SK-MEL-5 (cell line): ENCODE measurements around the gene PAF1. TPM values are rescaled to one million over a fixed set of nuclear protein-coding genes. Genes with fewer than 3 reads are reported as not detected.

ENCODE experiments used
- DNase-seq: peaks from one replicate; pipeline ENCODE4 v3.0.0-alpha.2; 2016; ENCODE audit warnings: low read depth, low spot score
- in situ Hi-C: cut with HindIII; loops from 2 replicates; pipeline ENCODE4 v1.10.0; 2016; ENCODE audit warnings: low sequenced_read_pairs, high pct_unique_total_duplicates, low pct_unique_long_range_greater_than_20kb
- total RNA-seq: library from RNA; depleted of rRNA; stranded (reverse); fragments of >200 nt; shearing (Covaris generic); gene quantifications from 2 replicates; pipeline ENCODE4 v1.2.3, GENCODE V29; 2014

Gene PAF1
- total RNA-seq, 1 experiment from 2014 or later: 21.3 TPM

DNA sequence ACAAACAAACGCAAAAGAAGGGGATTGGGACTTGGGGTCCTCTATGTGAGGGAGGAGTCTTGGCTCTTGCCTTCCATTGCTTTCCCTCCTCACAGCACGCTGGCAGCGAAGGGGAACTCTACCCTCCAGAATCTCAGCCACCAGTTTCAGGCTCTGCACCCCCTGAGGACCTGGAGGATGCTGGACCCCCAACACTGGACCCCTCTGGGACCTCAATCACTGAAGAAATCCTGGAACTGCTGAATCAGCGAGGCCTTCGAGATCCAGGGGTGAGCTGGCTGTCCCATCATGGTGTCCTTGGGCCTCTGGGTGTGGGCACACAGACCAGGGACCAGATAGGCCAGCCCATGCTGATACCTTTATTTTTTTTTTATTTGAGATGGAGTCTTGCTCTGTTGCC, 31.1 kb upstream of the PAF1 start:
- in situ Hi-C loops: no loop called here
- DNase-seq: no peak

DNA sequence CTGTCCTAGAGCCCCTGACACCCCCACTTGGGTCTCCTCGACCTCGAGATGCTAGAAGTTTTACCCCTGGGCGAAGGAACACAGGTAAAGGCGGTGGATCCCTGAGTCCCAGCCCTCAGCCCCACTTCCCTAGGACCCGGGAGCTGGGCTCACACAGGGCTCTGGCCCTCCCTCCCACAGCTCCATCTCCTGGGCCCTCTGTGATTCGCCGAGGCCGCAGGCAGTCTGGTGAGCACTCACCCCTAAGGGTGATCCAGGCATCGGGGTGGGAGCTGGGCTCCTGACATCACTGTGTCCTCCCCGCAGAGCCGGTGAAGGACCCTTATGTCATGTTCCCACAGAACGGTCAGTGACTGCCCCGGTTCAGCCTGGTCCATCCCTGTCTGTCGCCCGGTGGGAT, 29.9 kb upstream of the PAF1 start:
- in situ Hi-C loops: no loop called here
- no peak for DNase-seq

GRCh38 chr19:39419003-39419402, 28.1 kb upstream of the PAF1 start:
- in situ Hi-C loops: no loop called here
- no peak for DNase-seq

DNA sequence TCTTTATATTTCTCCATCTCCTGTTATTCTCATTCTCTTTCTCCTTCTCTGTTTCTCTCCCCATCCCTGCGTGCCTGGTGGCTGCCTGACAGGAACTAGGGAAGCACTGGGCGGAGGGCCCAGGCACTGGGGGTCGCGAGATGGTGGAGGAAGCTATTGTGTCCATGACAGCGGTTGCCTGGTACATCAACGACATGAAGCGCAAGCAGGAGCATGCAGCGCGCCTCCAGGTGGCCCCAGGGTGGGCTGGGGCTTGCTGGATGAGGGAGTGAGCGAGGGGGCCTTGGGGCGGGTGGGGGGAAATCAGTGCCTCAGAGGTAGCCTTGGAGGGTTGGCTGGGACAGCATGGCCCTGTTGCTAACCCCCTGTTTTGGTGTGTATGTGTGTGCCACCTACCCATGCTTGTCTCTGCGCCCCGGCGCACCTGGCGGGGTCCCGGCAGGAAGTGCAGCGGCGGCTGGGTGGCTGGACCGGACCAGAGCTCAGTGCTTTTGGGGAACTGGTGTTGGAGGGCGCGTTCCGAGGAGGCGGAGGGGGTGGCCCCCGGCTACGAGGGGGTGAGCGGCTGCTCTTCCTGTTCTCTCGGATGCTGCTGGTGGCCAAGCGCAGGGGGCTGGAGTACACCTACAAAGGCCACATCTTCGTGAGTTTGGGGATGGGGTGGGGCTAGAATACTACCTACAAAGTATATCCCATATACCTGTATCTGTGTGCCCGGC, 26.7 kb upstream of the PAF1 start:
- in situ Hi-C loops: no loop called here

GRCh38 chr19:39416152-39417120, 25.5 kb upstream of the PAF1 start:
- in situ Hi-C loops: no loop called here
- DNase-seq: no peak

More for the DNA sequence above, 26.7 kb upstream of the PAF1 start:
- DNase-seq: no peak

DNA sequence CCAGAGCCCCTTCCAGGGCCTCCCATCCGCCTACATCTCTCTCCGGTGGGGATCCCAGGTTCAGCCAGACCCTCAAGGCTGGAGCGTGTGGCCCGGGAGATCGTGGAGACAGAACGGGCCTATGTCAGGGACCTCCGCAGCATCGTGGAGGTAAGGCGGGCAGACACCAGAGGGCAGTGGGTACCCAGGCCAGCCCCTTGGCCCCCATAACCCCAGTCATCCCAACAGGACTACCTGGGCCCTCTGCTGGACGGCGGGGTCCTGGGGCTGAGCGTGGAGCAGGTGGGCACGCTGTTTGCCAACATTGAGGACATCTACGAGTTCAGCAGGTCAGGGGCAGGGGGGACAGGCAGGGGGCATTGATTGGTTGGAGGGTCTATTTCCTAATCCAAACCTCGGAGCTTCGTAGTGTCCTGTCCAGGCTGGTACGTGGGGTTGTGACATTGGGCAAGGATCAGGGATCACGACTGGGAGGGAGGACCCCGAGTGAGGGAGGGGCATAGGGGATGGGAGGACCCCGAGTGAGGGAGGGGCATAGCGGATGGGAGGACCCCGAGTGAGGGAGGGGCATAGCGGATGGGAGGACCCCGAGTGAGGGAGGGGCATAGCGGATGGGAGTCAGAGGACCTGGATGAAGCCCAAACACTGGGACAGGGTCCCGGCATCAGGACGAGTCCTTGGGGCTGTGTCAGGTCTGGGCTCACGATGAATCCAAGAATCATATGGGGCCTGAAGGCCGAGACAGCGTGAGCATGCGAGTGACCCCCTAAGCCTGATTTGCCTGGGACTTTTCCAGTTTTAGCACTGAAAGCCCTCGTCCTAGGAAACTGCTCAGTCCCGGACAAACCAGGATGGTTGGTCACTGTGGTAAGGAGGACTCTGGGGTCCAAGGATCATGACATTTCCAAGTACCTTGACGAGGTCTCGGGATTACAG, 24.5 kb upstream of the PAF1 start:
- no peak for DNase-seq
- in situ Hi-C loops: no loop called here

DNA sequence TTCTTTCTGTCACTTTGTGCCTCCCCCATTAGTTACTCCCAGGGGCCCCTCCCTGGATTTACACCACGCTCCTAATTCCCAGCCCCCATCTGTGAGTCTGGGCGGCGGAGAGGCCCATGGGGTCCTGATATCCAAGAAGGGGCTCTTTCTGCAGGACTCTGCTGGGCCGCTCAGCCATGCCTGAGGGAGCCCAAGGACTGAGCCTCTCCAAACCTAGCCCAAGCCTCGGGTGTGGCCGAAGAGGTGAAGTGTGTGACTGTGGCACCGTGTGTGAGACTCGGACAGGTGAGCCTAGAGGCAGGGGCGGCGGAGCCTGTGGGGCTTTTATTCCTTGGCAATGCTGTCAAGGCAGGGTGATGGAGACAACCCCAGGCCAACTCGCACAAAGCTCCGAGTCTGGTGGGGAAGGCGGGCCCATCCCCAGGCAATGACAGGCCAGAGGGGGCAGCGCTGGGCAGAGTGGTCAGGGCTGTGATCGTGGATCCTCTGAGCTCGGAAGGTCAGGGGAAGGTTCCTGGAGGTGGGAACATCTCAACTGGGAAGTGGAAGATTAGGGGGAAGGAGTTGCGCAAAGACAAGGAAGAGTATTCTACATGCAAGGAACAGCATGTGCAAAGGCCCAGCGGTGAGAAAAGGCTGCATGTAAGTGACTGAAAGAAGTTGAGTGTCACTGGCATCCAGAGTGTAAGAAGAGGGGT, 23.2 kb upstream of the PAF1 start:
- in situ Hi-C loops: no loop called here
- no peak for DNase-seq

DNA sequence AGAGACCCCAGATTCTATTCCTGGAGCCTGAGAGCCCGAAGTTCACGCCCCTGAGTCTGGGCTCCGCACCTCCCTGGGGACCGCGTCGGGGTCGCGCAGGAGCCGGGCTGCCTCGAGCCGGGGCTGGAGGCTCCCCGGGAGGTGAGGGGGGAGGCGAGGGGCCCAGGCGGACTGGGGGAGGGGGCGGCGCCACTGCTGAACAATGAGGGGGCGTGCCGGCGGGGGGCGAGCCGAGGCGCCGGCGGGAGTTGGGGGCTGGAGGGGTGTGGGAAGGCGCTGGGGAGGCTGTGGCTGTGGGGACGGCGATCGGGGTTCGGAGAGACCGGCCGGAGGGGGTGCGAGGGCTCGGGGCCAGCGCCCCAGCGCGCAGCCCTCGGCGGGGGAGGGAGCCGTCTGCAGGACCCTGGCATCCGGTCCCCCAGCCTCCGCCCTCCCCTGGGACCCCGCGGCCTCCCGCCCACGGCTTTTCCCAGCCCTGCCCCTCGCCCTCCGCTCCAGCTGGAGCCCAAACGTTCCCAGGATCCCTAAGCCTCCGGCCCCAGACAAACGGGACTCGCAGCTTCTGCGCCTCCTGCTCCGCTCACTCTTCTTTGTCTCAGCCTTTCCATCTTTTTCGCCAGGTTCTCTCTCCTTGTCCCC, 22.5 kb upstream of the PAF1 start:
- in situ Hi-C loops: no loop called here

GRCh38 chr19:39412867-39413271, 22.0 kb upstream of the PAF1 start:
- DNase-seq: no peak
- in situ Hi-C loops: no loop called here

More for the DNA sequence above, 22.5 kb upstream of the PAF1 start:
- DNase-seq: no peak

DNA sequence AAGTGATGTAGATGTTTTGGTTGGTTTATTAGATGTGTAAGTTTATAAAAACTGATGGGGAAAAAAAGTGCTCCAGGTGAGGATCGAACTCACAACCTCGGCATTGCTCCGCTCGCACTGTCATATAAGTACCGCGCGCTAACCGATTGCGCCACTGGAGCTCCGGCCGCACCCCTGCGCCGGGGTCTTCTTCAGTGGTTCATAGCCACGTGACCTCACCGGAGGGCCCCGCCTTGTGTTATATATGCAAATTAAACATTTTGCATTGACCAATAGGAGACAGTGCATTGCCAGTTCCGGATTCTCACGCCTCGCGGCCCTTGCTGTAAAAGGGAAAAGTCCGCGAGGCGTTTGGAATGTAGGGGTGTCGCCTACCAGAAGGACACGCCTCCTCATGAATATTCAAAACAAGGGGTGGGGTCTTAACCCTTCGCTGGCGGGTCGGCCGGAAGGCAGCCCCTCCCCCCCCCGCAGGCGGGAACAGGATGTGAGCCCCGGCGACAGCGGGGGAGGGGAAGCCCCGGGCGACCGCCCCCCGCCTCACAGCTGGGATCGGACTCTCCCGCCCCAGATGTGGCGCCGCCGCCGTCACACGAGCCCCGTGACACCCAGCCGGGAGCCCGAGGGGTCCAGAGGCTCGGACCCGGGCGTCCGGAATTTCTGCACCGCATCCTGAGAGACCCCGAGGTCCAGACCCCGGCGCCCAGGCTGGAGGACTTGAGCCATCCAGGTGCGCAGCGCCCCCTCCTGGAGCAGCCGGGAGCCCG, 21.4 kb upstream of the PAF1 start, which contains the start of gene PLEKHG2:
Gene PLEKHG2 (plus strand): TSS at position 570 of the 767 bp plus-strand sequence. CDS start 1,418 bp downstream, outside the sequence.
- in situ Hi-C loops: no loop called here
- peak; percentile 99 for DNase-seq

DNA sequence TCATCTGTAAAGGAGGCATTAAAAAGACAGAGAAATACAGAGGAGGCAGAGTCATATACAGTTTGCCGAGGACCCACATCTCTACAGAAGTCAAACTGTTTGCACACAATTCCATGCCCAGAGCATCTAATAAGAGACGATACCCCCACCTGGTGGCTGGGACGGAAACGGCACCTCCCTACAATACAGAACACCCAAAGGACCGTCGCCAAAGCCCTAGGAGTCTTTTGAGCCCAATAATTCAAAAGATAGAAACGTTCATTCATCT, 20.9 kb upstream of the PAF1 start:
- in situ Hi-C loops: no loop called here
- peak; percentile 91 for DNase-seq

GRCh38 chr19:39411081-39411831, 20.4 kb upstream of the PAF1 start:
- in situ Hi-C loops: no loop called here
- DNase-seq: no peak

DNA sequence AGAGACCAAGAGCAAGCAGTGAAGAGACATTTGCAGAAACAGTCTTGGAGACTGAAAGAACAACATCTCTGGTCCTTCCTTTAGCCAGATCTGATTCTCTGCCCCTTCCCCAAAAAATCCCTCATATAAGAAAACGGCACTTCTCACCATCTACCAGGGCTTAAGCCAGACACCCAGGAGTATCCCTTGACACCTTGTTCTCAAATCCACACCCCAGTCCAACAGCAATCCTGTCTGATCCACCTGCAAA, 19.9 kb upstream of the PAF1 start:
- DNase-seq: no peak
- in situ Hi-C loops: no loop called here

GRCh38 chr19:39410017-39410830, 19.3 kb upstream of the PAF1 start:
- in situ Hi-C loops: no loop called here
- no peak for DNase-seq
